OCI-LY7 (cell line): Measurements from ENCODE around the gene MVB12B. TPM values are rescaled to one million over a fixed set of nuclear protein-coding genes. Genes with fewer than 3 reads are reported as not detected.

Experiments
- BruUV-seq: library from RNA; stranded (reverse); fragments of 400-500 nt; replicated peaks from 2 replicates; lab custom pipeline; 2021; lab: Mats Ljungman, UMichigan
- CTCF ChIA-PET: fragments of 300-600 bp; sonication (Branson Sonifier 250); formaldehyde crosslinking; loops from one replicate; lab custom pipeline; 2022; ENCODE audit warnings: antibody characterized with exemption; ENCODE audit not compliant: unreplicated experiment; lab: Charles Lee
- POLR2A ChIA-PET: fragments of 300-600 bp; sonication (Branson Sonifier 250); formaldehyde crosslinking; loops from one replicate; lab custom pipeline; 2022; ENCODE audit warnings: antibody characterized with exemption; lab: Charles Lee
- DNase-seq: peaks from one replicate; pipeline ENCODE4 v3.0.0-alpha.2; 2015; ENCODE audit warnings: low spot score
- H2AFZ ChIP-seq: fragments of 200-600 bp; sonication (generic), shearing (Covaris generic); 2 replicates; pipeline ENCODE4 v1.6.1; 2014; ENCODE audit warnings: mild to moderate bottlenecking, antibody characterized with exemption, low read length, moderate library complexity
- H3K27ac ChIP-seq: fragments of 200-600 bp; sonication (generic); 2 replicates; pipeline ENCODE4 v1.5.1; 2014; ENCODE audit warnings: mixed run types, low read depth, mild to moderate bottlenecking, moderate library complexity, low read length, inconsistent platforms; ENCODE audit not compliant: poor library complexity, severe bottlenecking
- H3K36me3 ChIP-seq: fragments of 200-600 bp; sonication (generic); 2 replicates; pipeline ENCODE4 v1.6.1; 2014; ENCODE audit warnings: mild to moderate bottlenecking, antibody characterized with exemption, low read length, moderate library complexity, mixed read lengths; ENCODE audit not compliant: insufficient read depth
- H3K4me1 ChIP-seq: fragments of 200-600 bp; sonication (generic); 2 replicates; pipeline ENCODE4 v1.5.1; 2014; ENCODE audit warnings: mild to moderate bottlenecking, low read length; ENCODE audit not compliant: insufficient read depth, poor library complexity, severe bottlenecking
- H3K4me2 ChIP-seq: fragments of 200-600 bp; sonication (generic); 2 replicates; pipeline ENCODE4 v1.6.1; 2014; ENCODE audit warnings: mild to moderate bottlenecking, low read length
- H3K4me3 ChIP-seq: fragments of 200-600 bp; sonication (generic); 2 replicates; pipeline ENCODE4 v1.5.1; 2014; ENCODE audit warnings: mild to moderate bottlenecking, low read depth, low read length; ENCODE audit not compliant: poor library complexity, severe bottlenecking
- H3K79me2 ChIP-seq: fragments of 200-600 bp; sonication (generic); 2 replicates; pipeline ENCODE4 v1.6.1; 2016; ENCODE audit warnings: low read depth, mild to moderate bottlenecking, low read length, moderate library complexity, mixed read lengths; ENCODE audit not compliant: insufficient read depth
- H3K9me2 ChIP-seq: fragments of 200-600 bp; sonication (generic); 2 replicates; pipeline ENCODE4 v1.6.1; 2016; ENCODE audit warnings: mild to moderate bottlenecking, low read length, mixed read lengths; ENCODE audit not compliant: insufficient read depth
- H3K9me3 ChIP-seq: fragments of 200-600 bp; sonication (generic); 2 replicates; pipeline ENCODE4 v1.6.1; 2014; ENCODE audit warnings: mild to moderate bottlenecking, mixed run types, low read length, mixed read lengths
- H4K20me1 ChIP-seq: fragments of 200-600 bp; sonication (generic); 2 replicates; pipeline ENCODE4 v1.6.1; 2014; ENCODE audit warnings: mild to moderate bottlenecking, antibody characterized with exemption, low read length, moderate library complexity, mixed read lengths; ENCODE audit not compliant: insufficient read depth
- CTCF ChIP-seq: fragments of 200-600 bp; sonication (generic); conservative IDR thresholded peaks from 2 replicates; pipeline ENCODE4 v1.5.1; 2014; ENCODE audit warnings: mild to moderate bottlenecking, antibody characterized with exemption, low read length, moderate library complexity, mixed read lengths
- EZH2phosphoT487 ChIP-seq: fragments of 200-600 bp; sonication (generic); IDR thresholded peaks from 2 replicates; pipeline ENCODE4 v1.6.1; 2018; ENCODE audit warnings: low read depth, borderline replicate concordance, mild to moderate bottlenecking, mixed run types, antibody characterized with exemption, low read length, moderate library complexity, mixed read lengths
- intact Hi-C: fragments of 100-400 bp; cut with micrococcal nuclease; formaldehyde crosslinking; loops from one replicate; pipeline ENCODE4 v1.10.0; 2022; ENCODE audit not compliant: unreplicated experiment
- total RNA-seq, 2 experiments: library from RNA; depleted of rRNA in 1 of 2; stranded (reverse); fragments of >200 nt in 1 of 2; shearing (Covaris generic) in 1 of 2; gene quantifications; 2 replicates each; pipeline ENCODE4 v1.2.3, GENCODE V29; 2014 to 2022

Gene MVB12B
- total RNA-seq, 2 experiments from 2014 or later, result 1.3 TPM; not detected in 1

GRCh38 chr9:126531591-126531990 lies 205.0 kb downstream of the MVB12B start:
- Histone ChIP-seq H3K9me2 (no peaks in the 10 kb centered on the region), H3K27ac (no peak overlapping the region), H2AFZ (peak overlapping the region; percentile 87; the same call in 1 of the 2 replicates), H3K4me3 (no peak overlapping the region), H3K4me1 (peaks cover 57% of the 10 kb centered on the region), H3K36me3 (no peaks in the 10 kb centered on the region), H4K20me1 (no peaks in the 10 kb centered on the region), H3K9me3 (no peaks in the 10 kb centered on the region), H3K4me2 (peak overlapping the region; percentile 88; the same call in 1 of the 2 replicates), H3K79me2 (no peaks in the 10 kb centered on the region)
- DNase-seq, result no peak
- no TSS peak for BruUV-seq
- intact Hi-C loops, result no loop called here
- ChIA-PET POLR2A (interaction anchor here (2.5 to 2.6 kb wide), 2 partner anchors 9 to 14 kb away, joined by 10 to 17 read pairs; no protein-coding TSS in a partner anchor), CTCF (interaction anchor here (0.5 kb wide), 1 partner anchor 23 kb away, joined by 3 read pairs; no protein-coding TSS in a partner anchor)
- TF ChIP-seq CTCF (no peak), EZH2phosphoT487 (no peak)

GRCh38 chr9:126532019-126532462 lies 205.4 kb downstream of the MVB12B start:
- H4K20me1 ChIP-seq, result no peaks in the 10 kb centered on the region
- TF ChIP-seq CTCF (no peak), EZH2phosphoT487 (no peak)
- CTCF ChIA-PET, result no interaction called here
- H3K36me3 ChIP-seq, result no peaks in the 10 kb centered on the region
- peak overlapping the region; percentile 87; the same call in 1 of the 2 replicates for H2AFZ ChIP-seq
- intact Hi-C loops, result no loop called here
- peak overlapping the region; percentile 87 for H3K27ac ChIP-seq
- H3K79me2 ChIP-seq, result no peaks in the 10 kb centered on the region
- H3K4me2 ChIP-seq, result peak overlapping the region; percentile 88
- peak overlapping the region; percentile 65 for H3K4me3 ChIP-seq
- BruUV-seq, result no TSS peak
- no peak for DNase-seq
- no peaks in the 10 kb centered on the region for H3K9me3 ChIP-seq
- H3K4me1 ChIP-seq, result peaks cover 62% of the 10 kb centered on the region
- H3K9me2 ChIP-seq, result no peaks in the 10 kb centered on the region
- POLR2A ChIA-PET, result interaction anchor here (2.5 to 2.6 kb wide), 2 partner anchors 10 to 15 kb away, joined by 10 to 17 read pairs; no protein-coding TSS in a partner anchor

GRCh38 chr9:126532489-126532888 lies 205.9 kb downstream of the MVB12B start:
- Histone ChIP-seq H3K4me2 (peak overlapping the region; percentile 88), H3K9me3 (no peaks in the 10 kb centered on the region), H4K20me1 (no peaks in the 10 kb centered on the region), H3K27ac (peak overlapping the region; percentile 87), H3K36me3 (no peaks in the 10 kb centered on the region), H3K4me3 (peak overlapping the region; percentile 65), H3K4me1 (peaks cover 64% of the 10 kb centered on the region), H3K79me2 (no peaks in the 10 kb centered on the region), H3K9me2 (no peaks in the 10 kb centered on the region), H2AFZ (peak overlapping the region; percentile 87; the same call in 1 of the 2 replicates)
- ChIA-PET POLR2A (interaction anchor here (0.6 to 2.6 kb wide), 5 partner anchors 8 to 1293 kb away, joined by 3 to 17 read pairs (median 6); no protein-coding TSS in a partner anchor), CTCF (interaction anchor here (1.1 kb wide), 1 partner anchor 34 kb away, joined by 5 read pairs; no protein-coding TSS in a partner anchor)
- no peak for TF ChIP-seq CTCF
- no peak for TF ChIP-seq EZH2phosphoT487
- no TSS peak for BruUV-seq
- DNase-seq, result no peak
- intact Hi-C loops, result no loop called here
